Stimulated activated naive B cell treated with anti-CD40 and anti-IgM and Interleukin-4, amounts not matched to agents 10 μg/mL and 1 μg/mL and 100 μg/mL, for 72 hours (primary cell): Measurements from ENCODE around the gene LIN28B.

Experiments used
- ATAC-seq, 2 donors: fragments of 150-1000 bp; cut with Tn5 transposase; replicated peaks; 2 replicates each; pipeline ENCODE4 v1.10.0; 2021; ENCODE audit warnings: moderate library complexity in 1 of 2
- DNase-seq: peaks from one replicate; pipeline ENCODE4 v3.0.0; 2021
- H3K27ac Mint-ChIP-seq: one replicate; pipeline ENCODE4 v1.8.0; 2022; ENCODE audit warnings: mild to moderate bottlenecking, mixed read lengths
- H3K27me3 Mint-ChIP-seq, 2 donors: one replicate each; pipeline ENCODE4 v1.8.0; 2022; ENCODE audit warnings: mixed read lengths in 2 of 2
- H3K36me3 Mint-ChIP-seq, 2 donors: one replicate each; pipeline ENCODE4 v1.8.0; 2022; ENCODE audit warnings: mixed read lengths in 2 of 2, mild to moderate bottlenecking in 1 of 2
- H3K4me1 Mint-ChIP-seq, 2 donors: one replicate each; pipeline ENCODE4 v1.8.0; 2022; ENCODE audit warnings: mixed read lengths in 2 of 2, mild to moderate bottlenecking in 1 of 2
- H3K4me3 Mint-ChIP-seq, 2 donors: one replicate each; pipeline ENCODE4 v1.8.0; 2022; ENCODE audit warnings: mild to moderate bottlenecking in 2 of 2, mixed read lengths in 2 of 2, moderate library complexity in 1 of 2
- H3K9me3 Mint-ChIP-seq, 2 donors: one replicate each; pipeline ENCODE4 v1.8.0; 2022; ENCODE audit warnings: mixed read lengths in 2 of 2, mild to moderate bottlenecking in 1 of 2

LIN28B gene

DNA sequence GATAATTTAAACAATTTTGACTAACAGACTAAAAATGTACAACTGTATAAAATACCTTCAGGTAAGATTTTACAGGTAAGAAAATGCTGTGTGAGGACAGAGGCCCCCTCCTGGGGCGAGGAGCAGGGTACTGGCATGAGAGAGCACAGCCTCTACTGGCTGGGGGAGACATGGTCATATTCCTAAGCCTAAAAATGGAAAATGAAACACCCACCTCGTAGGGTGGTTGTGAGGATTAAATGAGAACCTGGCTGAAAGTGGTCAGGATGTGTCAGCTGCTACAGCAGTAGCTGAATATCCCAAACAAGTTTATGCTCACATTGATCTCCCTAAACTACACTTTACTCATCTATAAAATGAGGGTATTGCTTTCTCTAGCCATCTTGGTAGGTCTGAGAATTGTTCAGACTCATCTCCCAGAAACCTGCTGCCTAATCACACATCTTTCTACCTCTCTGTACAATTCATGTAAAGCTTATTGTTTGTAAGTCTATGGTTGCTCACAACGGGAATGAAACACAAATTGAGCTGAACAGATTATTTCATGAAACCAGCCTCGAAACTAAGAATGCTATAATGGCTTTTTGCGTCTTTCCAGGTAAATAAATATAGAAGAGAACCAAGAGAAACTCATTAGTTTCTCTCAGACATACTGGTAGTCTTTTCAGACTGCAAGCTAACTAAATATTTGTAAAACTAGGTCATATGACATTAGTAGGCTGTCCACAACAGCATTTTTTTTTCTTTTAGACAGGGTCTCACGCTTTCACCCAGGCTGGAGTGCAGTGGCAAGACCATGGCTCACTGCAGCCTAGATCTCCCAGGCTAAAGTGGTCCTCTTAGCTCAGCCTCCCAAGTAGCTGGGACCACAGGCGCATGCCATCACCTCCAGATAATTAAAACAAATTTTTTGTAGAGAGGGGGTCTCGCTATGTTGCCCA is 153.3 kb downstream of the LIN28B start:
- H3K4me1 Mint-ChIP-seq = no peaks in the 10 kb centered on the region
- H3K4me3 Mint-ChIP-seq = no peak overlapping the region
- peaks cover 10 to 24% of the 10 kb centered on the region in 2 donors for H3K27me3 Mint-ChIP-seq
- ATAC-seq (no peak), DNase-seq (no peak)
- no peaks in the 10 kb centered on the region for H3K9me3 Mint-ChIP-seq
- H3K27ac Mint-ChIP-seq = no peak overlapping the region
- H3K36me3 Mint-ChIP-seq = no peaks in the 10 kb centered on the region

- Mint-ChIP-seq H3K27me3 (peaks cover 10 to 19% of the 10 kb centered on the region in 2 donors), H3K27ac (no peak overlapping the region)
- no peak for ATAC-seq
Observed at GRCh38 chr6:105111105-105111504, 154.2 kb downstream of the LIN28B start.

GRCh38 chr6:105111871-105112270 is 155.0 kb downstream of the LIN28B start:
- H3K27me3 Mint-ChIP-seq = peaks cover 10 to 20% of the 10 kb centered on the region in 2 donors
- ATAC-seq = no peak
- H3K9me3 Mint-ChIP-seq = no peaks in the 10 kb centered on the region
- H3K36me3 Mint-ChIP-seq = no peaks in the 10 kb centered on the region
- H3K27ac Mint-ChIP-seq = no peak overlapping the region
- DNase-seq = no peak
- no peak overlapping the region for H3K4me3 Mint-ChIP-seq
- H3K4me1 Mint-ChIP-seq = no peaks in the 10 kb centered on the region

More at GRCh38 chr6:105111105-105111504, 154.2 kb downstream of the LIN28B start:
- Mint-ChIP-seq H3K4me1 (no peaks in the 10 kb centered on the region), H3K36me3 (no peaks in the 10 kb centered on the region), H3K9me3 (no peaks in the 10 kb centered on the region), H3K4me3 (no peak overlapping the region)
- no peak for DNase-seq

GRCh38 chr6:105112577-105112976 is 155.7 kb downstream of the LIN28B start:
- DNase-seq (no peak), ATAC-seq (no peak)
- Mint-ChIP-seq H3K9me3 (no peaks in the 10 kb centered on the region), H3K27ac (no peak overlapping the region), H3K36me3 (no peaks in the 10 kb centered on the region), H3K4me3 (no peak overlapping the region), H3K27me3 (peaks cover 17 to 23% of the 10 kb centered on the region in 2 donors), H3K4me1 (no peaks in the 10 kb centered on the region)

- DNase-seq = no peak
- Mint-ChIP-seq H3K27me3 (peaks cover 12 to 22% of the 10 kb centered on the region in 2 donors), H3K4me3 (no peak overlapping the region), H3K9me3 (no peaks in the 10 kb centered on the region), H3K27ac (no peak overlapping the region), H3K36me3 (no peaks in the 10 kb centered on the region), H3K4me1 (no peaks in the 10 kb centered on the region)
- no peak for ATAC-seq
Observed at GRCh38 chr6:105113422-105113821, 156.5 kb downstream of the LIN28B start.

- Mint-ChIP-seq H3K4me1 (no peaks in the 10 kb centered on the region), H3K27ac (no peak overlapping the region), H3K9me3 (no peaks in the 10 kb centered on the region), H3K4me3 (no peak overlapping the region), H3K36me3 (no peaks in the 10 kb centered on the region), H3K27me3 (peaks cover 15 to 26% of the 10 kb centered on the region in 2 donors)
- no peak for ATAC-seq
- DNase-seq = no peak
Observed at GRCh38 chr6:105116150-105116549, 159.2 kb downstream of the LIN28B start.

- H3K27me3 Mint-ChIP-seq = peaks cover 15 to 19% of the 10 kb centered on the region in 2 donors
- no peaks in the 10 kb centered on the region for H3K36me3 Mint-ChIP-seq
- no peaks in the 10 kb centered on the region for H3K4me1 Mint-ChIP-seq
- no peak overlapping the region for H3K4me3 Mint-ChIP-seq
- H3K27ac Mint-ChIP-seq = no peak overlapping the region
- no peak for DNase-seq
- no peaks in the 10 kb centered on the region for H3K9me3 Mint-ChIP-seq
- ATAC-seq = no peak
Observed at GRCh38 chr6:105120570-105120969, 163.7 kb downstream of the LIN28B start.

GRCh38 chr6:105121981-105122380 is 165.1 kb downstream of the LIN28B start:
- H3K27ac Mint-ChIP-seq = no peak overlapping the region
- H3K4me1 Mint-ChIP-seq = no peaks in the 10 kb centered on the region
- no peaks in the 10 kb centered on the region for H3K9me3 Mint-ChIP-seq

DNA sequence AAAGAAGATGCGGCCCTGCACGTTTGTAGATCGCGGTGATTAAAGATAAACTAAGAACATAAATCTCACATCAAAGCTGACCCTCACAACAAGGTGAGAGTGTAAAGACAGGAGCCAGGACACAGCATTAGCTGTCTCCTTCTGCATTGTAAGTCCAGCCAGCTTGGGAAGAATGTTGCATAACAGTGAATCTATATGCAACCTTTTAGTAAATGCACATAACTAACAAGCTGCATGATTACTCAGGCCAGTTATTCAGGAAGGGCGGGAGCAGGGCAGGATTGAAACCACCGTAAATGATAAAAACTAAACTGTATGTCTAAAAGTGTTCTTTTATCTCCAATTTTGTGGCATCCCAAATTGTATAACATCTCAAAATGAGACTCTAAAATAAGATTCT is 165.8 kb downstream of the LIN28B start:
- Mint-ChIP-seq H3K4me1 (no peaks in the 10 kb centered on the region), H3K4me3 (no peak overlapping the region), H3K27ac (no peak overlapping the region), H3K27me3 (peaks cover 7 to 10% of the 10 kb centered on the region in 2 donors), H3K9me3 (no peaks in the 10 kb centered on the region), H3K36me3 (no peaks in the 10 kb centered on the region)
- no peak for ATAC-seq
- no peak for DNase-seq

More at GRCh38 chr6:105121981-105122380, 165.1 kb downstream of the LIN28B start:
- DNase-seq = no peak
- H3K36me3 Mint-ChIP-seq = no peaks in the 10 kb centered on the region
- no peak overlapping the region for H3K4me3 Mint-ChIP-seq
- H3K27me3 Mint-ChIP-seq = peaks cover 14% of the 10 kb centered on the region in 2 donors
- ATAC-seq = no peak
